ENCODE data around the gene SPTBN1. TPM values are rescaled to one million over a fixed set of nuclear protein-coding genes. Genes with fewer than 3 reads are reported as not detected.

SPTBN1 gene
- total and polyA plus RNA-seq, 2 donors: 118 to 352 TPM

- no peaks in the 10 kb centered on the region for H3K4me1 ChIP-seq (ENCODE audit: insufficient read depth)
- 85% methylated on average over 3 of the region's 3 CpGs for WGBS
- H3K36me3 ChIP-seq (ENCODE audit: insufficient read depth): no peaks in the 10 kb centered on the region
- no peak for DNase-seq (ENCODE audit: extremely low spot score)
- no peak overlapping the region for H3K27ac ChIP-seq (ENCODE audit: low read depth)
- H3K4me3 ChIP-seq (ENCODE audit: low read depth, low read length): no peak overlapping the region
Observed at GRCh38 chr2:54605836-54606235, 149.7 kb downstream of the SPTBN1 start.

GRCh38 chr2:54606393-54606958 lies 150.3 kb downstream of the SPTBN1 start:
- no peak overlapping the region for H3K27ac ChIP-seq (ENCODE audit: low read depth)
- no peak for DNase-seq (ENCODE audit: extremely low spot score)

GRCh38 chr2:54608224-54608623 lies 152.1 kb downstream of the SPTBN1 start:
- WGBS: 93% methylated on average over 3 of the region's 3 CpGs
- Histone ChIP-seq H3K27ac (ENCODE audit: low read depth) (no peak overlapping the region), H3K36me3 (ENCODE audit: insufficient read depth) (no peaks in the 10 kb centered on the region), H3K4me1 (ENCODE audit: insufficient read depth) (no peaks in the 10 kb centered on the region), H3K4me3 (ENCODE audit: low read depth, low read length) (no peak overlapping the region)
- no peak for DNase-seq (ENCODE audit: extremely low spot score)

More at GRCh38 chr2:54606393-54606958, 150.3 kb downstream of the SPTBN1 start:
- H3K36me3 ChIP-seq (ENCODE audit: insufficient read depth): no peaks in the 10 kb centered on the region
- WGBS: 57% methylated on average over 12 of the region's 12 CpGs
- H3K4me3 ChIP-seq (ENCODE audit: low read depth, low read length): no peak overlapping the region
- H3K4me1 ChIP-seq (ENCODE audit: insufficient read depth): no peaks in the 10 kb centered on the region

- no peak overlapping the region for H3K4me3 ChIP-seq (ENCODE audit: low read depth, low read length)
- H3K27ac ChIP-seq (ENCODE audit: low read depth): no peak overlapping the region
- DNase-seq (ENCODE audit: extremely low spot score): no peak
- H3K36me3 ChIP-seq (ENCODE audit: insufficient read depth): no peaks in the 10 kb centered on the region
- whole genome bisulfite sequencing: 92% methylated on average over 5 of the region's 5 CpGs
- H3K4me1 ChIP-seq (ENCODE audit: insufficient read depth): no peaks in the 10 kb centered on the region
Observed at GRCh38 chr2:54609241-54609640, 153.1 kb downstream of the SPTBN1 start.

GRCh38 chr2:54609647-54610046 lies 153.5 kb downstream of the SPTBN1 start:
- no peaks in the 10 kb centered on the region for H3K4me1 ChIP-seq (ENCODE audit: insufficient read depth)
- WGBS: 87% methylated on average over 3 of the region's 3 CpGs
- no peak for DNase-seq (ENCODE audit: extremely low spot score)
- no peak overlapping the region for H3K27ac ChIP-seq (ENCODE audit: low read depth)
- no peaks in the 10 kb centered on the region for H3K36me3 ChIP-seq (ENCODE audit: insufficient read depth)
- no peak overlapping the region for H3K4me3 ChIP-seq (ENCODE audit: low read depth, low read length)

- no peaks in the 10 kb centered on the region for H3K4me1 ChIP-seq (ENCODE audit: insufficient read depth)
- no peak overlapping the region for H3K27ac ChIP-seq (ENCODE audit: low read depth)
- WGBS: 68% methylated on average over 1 of the region's 1 CpG
- H3K36me3 ChIP-seq (ENCODE audit: insufficient read depth): no peaks in the 10 kb centered on the region
- no peak overlapping the region for H3K4me3 ChIP-seq (ENCODE audit: low read depth, low read length)
- DNase-seq (ENCODE audit: extremely low spot score): no peak
Observed at GRCh38 chr2:54610700-54611099, 154.6 kb downstream of the SPTBN1 start.

- no peaks in the 10 kb centered on the region for H3K36me3 ChIP-seq (ENCODE audit: insufficient read depth)
- WGBS: 94% methylated on average over 14 of the region's 14 CpGs
- no peak overlapping the region for H3K27ac ChIP-seq (ENCODE audit: low read depth)
- H3K4me3 ChIP-seq (ENCODE audit: low read depth, low read length): no peak overlapping the region
- no peaks in the 10 kb centered on the region for H3K4me1 ChIP-seq (ENCODE audit: insufficient read depth)
- DNase-seq (ENCODE audit: extremely low spot score): no peak
Observed at GRCh38 chr2:54611830-54612545, 155.9 kb downstream of the SPTBN1 start.

GRCh38 chr2:54613386-54613785 lies 157.3 kb downstream of the SPTBN1 start:
- no peak overlapping the region for H3K27ac ChIP-seq (ENCODE audit: low read depth)
- DNase-seq (ENCODE audit: extremely low spot score): no peak
- no peak overlapping the region for H3K4me3 ChIP-seq (ENCODE audit: low read depth, low read length)
- no peaks in the 10 kb centered on the region for H3K36me3 ChIP-seq (ENCODE audit: insufficient read depth)
- WGBS: 68% methylated on average over 2 of the region's 2 CpGs
- H3K4me1 ChIP-seq (ENCODE audit: insufficient read depth): no peaks in the 10 kb centered on the region

GRCh38 chr2:54613794-54614257 lies 157.7 kb downstream of the SPTBN1 start:
- Histone ChIP-seq H3K27ac (ENCODE audit: low read depth) (no peak overlapping the region), H3K36me3 (ENCODE audit: insufficient read depth) (no peaks in the 10 kb centered on the region), H3K4me3 (ENCODE audit: low read depth, low read length) (no peak overlapping the region), H3K4me1 (ENCODE audit: insufficient read depth) (no peaks in the 10 kb centered on the region)
- 76% methylated on average over 6 of the region's 6 CpGs for WGBS
- DNase-seq (ENCODE audit: extremely low spot score): no peak

GRCh38 chr2:54614819-54615218 lies 158.7 kb downstream of the SPTBN1 start:
- H3K4me1 ChIP-seq (ENCODE audit: insufficient read depth): no peaks in the 10 kb centered on the region
- H3K27ac ChIP-seq (ENCODE audit: low read depth): no peak overlapping the region
- no peak for DNase-seq (ENCODE audit: extremely low spot score)
- no peak overlapping the region for H3K4me3 ChIP-seq (ENCODE audit: low read depth, low read length)
- H3K36me3 ChIP-seq (ENCODE audit: insufficient read depth): no peaks in the 10 kb centered on the region

GRCh38 chr2:54615832-54616534 lies 159.9 kb downstream of the SPTBN1 start:
- 76% methylated on average over 5 of the region's 5 CpGs for WGBS
- H3K4me3 ChIP-seq (ENCODE audit: low read depth, low read length): no peak overlapping the region
- H3K27ac ChIP-seq (ENCODE audit: low read depth): no peak overlapping the region
- DNase-seq (ENCODE audit: extremely low spot score): no peak
- H3K4me1 ChIP-seq (ENCODE audit: insufficient read depth): no peaks in the 10 kb centered on the region
- no peaks in the 10 kb centered on the region for H3K36me3 ChIP-seq (ENCODE audit: insufficient read depth)

GRCh38 chr2:54617409-54617808 lies 161.3 kb downstream of the SPTBN1 start:
- H3K27ac ChIP-seq (ENCODE audit: low read depth): no peak overlapping the region
- 45% methylated on average over 7 of the region's 7 CpGs for WGBS
- no peak for DNase-seq (ENCODE audit: extremely low spot score)
- no peaks in the 10 kb centered on the region for H3K36me3 ChIP-seq (ENCODE audit: insufficient read depth)
- H3K4me3 ChIP-seq (ENCODE audit: low read depth, low read length): no peak overlapping the region
- H3K4me1 ChIP-seq (ENCODE audit: insufficient read depth): no peaks in the 10 kb centered on the region

GRCh38 chr2:54618646-54619565 lies 162.8 kb downstream of the SPTBN1 start:
- no peak for DNase-seq (ENCODE audit: extremely low spot score)
- H3K4me3 ChIP-seq (ENCODE audit: low read depth, low read length): no peak overlapping the region
- peaks cover 3% of the 10 kb centered on the region for H3K36me3 ChIP-seq (ENCODE audit: insufficient read depth)
- 29% methylated on average over 5 of the region's 5 CpGs for WGBS
- H3K27ac ChIP-seq (ENCODE audit: low read depth): peak overlapping the region; percentile 48
- H3K4me1 ChIP-seq (ENCODE audit: insufficient read depth): no peaks in the 10 kb centered on the region
